SH-SY5Y (cell line): ENCODE data around the gene PACS1.

ENCODE experiments used
- GATA2 ChIP-seq: IDR thresholded peaks from 2 replicates; pipeline ENCODE4 v1.6.1; 2011; ENCODE audit warnings: mild to moderate bottlenecking, low read depth, low read length
- GATA3 ChIP-seq: IDR thresholded peaks from 2 replicates; pipeline ENCODE4 v1.6.1; 2011; ENCODE audit warnings: low read depth, mild to moderate bottlenecking, low read length, moderate library complexity

Gene PACS1

DNA sequence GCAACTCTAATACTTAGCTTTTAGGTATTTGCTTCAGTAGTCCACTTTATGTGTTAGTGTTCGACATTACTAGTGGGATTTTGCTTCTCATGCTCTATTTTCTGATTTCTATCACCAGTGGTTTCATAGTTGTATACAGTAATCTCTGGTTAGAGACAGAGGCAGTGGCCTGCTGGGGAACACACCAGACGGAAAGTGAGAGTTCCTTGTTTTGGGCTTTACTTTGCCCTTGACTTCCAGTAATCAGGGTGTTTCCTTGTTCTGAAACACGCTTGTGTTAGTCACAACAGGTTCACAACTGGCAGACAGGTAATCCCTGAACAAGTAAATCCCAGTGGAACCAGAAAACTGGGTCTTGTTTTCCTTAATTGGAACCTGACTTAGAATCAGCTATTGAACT lies 56.0 kb downstream of the PACS1 start:
- TF ChIP-seq GATA3 (no peak), GATA2 (no peak)

DNA sequence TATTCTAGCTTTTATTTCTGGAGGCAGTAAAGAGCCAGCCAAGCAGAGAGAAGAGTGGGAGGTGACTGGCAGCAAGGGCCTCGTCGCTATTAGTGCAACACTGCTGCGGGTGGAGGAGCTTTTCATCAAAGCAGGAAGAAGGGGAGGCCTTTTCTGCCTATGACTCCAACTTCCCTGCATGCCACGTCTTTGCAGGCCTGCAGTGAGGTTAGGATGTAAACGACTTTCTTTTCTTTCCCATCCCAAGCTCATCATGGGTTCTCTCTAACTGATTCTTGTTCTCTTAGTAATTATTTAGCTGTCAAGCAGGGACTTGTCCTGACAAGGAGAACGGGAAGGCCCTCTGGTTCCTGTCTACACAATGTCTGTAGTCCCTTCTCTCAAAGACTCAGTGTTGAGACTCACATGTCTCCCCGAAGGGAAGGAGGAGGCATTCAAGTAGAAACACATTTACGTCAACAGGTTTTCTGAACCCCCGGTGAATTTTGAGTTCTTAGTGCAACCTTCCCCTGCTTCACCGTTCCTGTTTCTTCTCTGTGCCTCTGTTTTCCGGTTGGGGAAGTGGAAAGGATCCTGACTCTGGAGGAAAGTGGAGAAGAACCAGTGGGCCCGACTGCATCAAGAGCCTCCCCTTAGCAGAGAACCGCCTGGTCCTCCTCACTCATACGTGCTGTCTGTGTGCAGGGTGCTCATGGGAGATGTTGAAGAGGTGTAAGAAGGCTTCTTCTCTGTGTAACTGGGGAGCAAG lies 56.9 kb downstream of the PACS1 start:
- no peak for TF ChIP-seq GATA3
- no peak for TF ChIP-seq GATA2

DNA sequence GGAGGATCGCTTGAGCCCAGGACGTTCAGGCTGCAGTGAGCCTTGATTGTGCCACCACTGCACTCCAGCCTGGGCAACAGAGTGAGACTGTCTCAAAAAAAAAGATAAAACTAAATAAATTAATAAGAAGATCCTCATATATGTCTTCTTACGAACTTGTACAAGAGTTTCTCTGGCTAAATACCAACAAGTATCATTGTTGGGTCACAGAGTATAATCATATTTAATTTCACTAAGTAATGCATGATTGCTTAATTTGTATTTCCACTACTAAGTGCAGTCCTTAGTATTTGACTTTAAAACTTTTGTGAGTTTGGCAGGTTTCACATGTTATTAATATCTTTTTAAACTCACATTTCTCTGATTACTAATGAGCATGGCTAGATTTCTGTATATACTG lies 60.9 kb downstream of the PACS1 start:
- TF ChIP-seq GATA2 (no peak), GATA3 (no peak)

DNA sequence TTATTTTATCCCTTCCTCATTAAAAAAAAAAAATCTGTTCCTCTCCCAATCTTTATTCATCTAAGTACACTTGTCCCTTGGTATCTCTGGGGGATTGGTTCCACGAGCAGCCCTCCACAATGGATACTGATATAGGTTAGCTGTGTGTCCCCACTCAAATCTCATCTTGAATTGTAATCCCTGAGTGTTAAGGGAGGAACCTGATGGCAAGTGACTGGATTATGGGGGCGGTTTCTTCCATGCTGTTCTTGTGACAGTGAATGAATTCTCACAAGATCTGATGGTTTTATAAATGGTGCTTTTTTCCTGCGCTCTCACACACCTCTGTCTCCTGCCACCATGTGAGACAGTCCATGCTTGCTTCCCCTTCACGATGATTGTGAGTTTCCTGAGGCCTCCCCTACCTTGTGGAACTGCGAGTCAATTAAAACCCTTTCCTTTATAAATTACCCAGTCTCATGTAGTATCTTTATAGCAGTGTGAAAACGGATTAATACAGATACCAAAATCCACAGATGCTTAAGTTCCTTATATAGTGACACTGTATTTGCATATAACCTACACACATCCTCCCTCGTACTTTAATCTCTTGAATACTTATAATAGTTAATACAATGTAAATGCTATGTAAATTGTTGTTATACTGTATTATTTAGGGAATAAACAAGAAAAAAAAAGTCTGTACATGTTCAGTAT lies 62.0 kb downstream of the PACS1 start:
- TF ChIP-seq GATA2, result no peak
- no peak for TF ChIP-seq GATA3

DNA sequence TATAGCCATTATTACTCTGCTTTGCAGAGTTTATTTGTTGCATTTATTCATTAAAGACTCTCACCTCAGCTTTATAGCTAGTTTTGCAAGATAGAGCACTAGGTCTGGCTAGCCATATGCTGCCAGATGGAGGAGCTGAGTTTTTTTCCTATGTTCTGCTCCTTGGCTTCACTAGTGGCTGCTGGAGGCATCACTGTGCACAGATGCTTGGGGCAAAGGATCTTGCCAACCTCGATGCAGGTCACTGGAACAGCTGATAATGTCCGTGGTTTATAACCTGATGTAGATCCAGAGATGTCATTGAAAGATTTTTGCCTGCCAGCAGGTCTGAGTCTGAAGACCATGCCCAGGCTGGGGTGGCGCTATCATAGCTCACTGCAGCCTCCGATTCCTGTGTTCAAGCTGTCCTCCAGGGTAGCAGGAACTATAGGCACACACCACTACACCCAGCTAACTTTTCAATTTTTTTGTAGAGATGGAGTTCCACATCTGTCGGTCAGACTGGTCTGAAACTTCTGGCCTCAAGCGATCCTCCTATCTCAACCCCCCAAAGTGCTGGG lies 63.2 kb downstream of the PACS1 start:
- TF ChIP-seq GATA3 (no peak), GATA2 (peak; percentile 36; the same call in 1 of the 2 replicates)

DNA sequence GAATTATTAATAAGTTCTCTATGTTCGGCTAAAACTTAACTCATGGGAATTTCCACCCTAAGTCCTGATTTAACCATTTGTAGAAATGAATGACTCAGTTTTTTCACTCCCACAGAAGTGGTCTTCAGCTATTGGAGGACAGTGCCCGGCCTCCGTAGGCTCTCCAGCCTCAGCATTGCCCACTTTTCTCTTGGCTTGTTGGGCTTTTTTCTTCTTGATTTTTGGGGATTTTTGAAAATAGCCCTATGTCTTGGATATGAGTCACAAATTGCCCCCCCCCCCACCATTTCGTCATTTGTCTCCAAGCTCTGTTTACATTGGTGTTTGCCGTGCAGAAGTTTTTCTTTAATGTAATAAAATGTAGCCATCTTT lies 66.7 kb downstream of the PACS1 start:
- TF ChIP-seq GATA3 (no peak), GATA2 (no peak)

DNA sequence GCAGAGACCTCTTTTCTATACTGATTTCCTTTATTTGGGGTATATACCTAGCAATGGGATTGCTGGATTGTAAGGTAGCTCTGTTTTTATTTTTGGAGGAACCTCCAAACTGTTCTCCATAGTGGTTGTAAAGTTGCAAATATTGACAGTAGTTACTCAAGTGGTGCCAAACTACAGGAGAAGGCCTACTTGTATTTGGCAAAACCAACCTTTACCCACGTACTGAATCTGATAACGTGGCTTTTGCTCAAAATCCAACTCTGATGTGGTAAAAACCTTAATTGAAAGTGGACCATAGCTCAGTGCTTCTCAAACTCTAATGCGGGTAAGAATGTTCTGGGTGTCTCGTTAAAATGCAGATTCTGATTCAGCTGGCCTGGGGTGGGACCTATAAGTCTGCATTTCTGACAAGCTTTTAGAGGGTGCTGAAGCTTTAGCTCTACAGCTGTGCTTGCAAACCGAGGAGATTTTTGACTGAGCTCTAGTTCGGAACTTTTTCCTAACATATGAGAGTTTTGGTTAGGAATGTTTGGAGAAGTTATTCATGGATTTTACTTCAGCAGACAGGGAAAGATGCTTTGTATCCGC lies 69.8 kb downstream of the PACS1 start:
- TF ChIP-seq GATA2 (no peak), GATA3 (no peak)

DNA sequence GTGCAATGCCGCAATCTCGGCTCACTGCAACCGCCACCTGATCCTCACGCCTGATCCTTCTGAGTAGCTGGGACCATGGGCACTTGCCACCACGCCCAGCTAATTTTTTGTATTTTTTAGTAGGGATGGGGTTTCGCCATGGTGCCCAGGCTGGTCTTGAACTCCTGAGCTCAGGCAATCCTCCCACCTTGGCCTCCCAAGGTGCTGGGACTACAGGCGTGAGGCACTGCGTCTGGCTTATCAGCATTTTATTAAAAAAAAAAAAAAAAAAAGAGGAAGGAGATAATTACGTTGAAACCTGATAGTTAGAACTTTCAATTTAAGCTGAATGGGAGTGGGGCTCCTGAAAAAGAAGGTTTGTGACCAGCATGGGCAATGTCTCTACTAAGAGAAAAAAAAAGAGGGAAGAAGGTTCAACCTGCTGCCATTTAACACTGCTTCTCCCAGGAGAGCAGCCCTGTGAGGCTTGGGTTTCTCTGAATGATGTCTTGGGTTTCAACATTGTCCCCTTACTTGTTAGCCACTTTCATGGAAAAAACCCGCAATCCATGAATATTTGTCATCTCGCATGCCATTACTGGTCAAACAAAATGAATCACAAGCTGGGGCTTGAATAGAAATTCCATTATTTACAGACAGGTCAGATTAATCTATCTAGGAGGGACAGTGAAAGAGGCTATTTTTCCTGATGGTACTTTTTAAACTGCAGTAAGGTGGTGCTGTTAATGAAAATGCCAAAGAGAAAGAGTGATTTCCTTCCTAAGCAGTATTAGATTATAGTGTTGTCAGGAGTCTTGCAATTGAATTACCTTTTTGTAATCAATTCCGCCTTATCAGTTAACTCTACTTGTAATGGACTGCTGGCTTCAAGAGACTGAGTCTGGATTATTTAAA lies 72.5 kb downstream of the PACS1 start:
- TF ChIP-seq GATA3 (no peak), GATA2 (no peak)

DNA sequence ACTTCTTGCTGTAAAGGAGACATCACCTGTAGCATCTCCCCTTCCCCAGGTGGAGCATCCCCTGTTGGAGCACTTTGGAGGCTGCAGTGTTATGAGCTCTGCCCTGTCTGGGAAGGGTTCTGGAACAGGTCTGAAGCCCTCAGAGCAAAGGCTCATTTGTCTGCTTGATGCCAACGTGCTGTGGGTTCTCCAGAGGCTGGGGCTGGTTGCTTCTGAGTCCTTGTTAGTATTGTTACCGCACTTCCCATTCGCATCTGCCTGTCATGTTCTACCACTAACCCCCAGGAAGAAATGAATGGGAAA lies 73.1 kb downstream of the PACS1 start:
- TF ChIP-seq GATA3 (no peak), GATA2 (no peak)

DNA sequence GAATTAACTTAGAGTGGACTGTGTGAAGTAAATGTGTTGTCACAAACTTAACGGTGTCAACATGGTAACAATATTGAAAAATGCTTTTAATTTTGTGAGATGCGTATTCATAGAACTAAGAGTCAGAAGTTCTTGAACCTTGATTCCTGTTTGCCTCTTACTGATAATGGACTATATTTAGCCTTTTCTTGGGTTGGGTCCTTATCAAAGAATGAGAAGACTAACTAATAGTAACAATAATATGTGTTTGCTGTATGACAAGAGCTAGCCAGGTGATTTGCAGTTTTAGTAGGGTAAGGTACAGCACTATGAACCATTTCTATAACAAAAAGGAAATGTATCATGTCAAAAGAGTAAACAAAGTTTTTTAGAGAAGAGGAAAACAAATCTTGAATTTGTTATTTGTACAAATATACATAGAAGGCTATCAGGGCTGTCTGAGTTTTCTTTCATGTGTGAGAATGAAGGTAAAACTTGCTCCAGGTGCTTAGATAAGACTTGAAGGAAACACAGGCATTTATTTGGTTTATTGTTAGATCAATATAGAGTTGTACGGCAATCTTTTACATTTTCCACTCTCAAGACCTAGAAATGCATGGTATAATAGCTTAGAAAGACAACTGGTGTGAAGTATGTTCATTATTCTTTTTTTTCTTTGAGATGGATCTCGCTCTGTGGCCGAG lies 74.1 kb downstream of the PACS1 start:
- no peak for TF ChIP-seq GATA2
- no peak for TF ChIP-seq GATA3

DNA sequence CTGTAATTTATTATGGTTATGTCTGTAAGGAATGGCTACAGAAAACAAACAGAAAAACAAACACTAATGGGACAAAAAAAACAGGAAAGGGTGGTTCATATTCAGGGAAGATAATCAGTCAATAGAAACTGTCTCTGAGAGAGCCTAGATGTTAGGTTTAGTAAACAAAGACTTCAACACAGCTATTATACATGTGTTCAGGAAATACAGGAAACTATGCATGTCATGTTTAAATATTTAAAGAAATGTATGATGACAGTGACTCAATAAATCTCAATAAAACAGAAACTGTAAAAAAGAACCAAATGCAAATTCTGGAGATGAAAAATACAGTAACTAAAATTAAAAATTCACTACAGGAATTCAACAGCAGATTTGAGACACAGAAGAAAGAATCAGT lies 76.0 kb downstream of the PACS1 start:
- no peak for TF ChIP-seq GATA2
- TF ChIP-seq GATA3, result no peak

DNA sequence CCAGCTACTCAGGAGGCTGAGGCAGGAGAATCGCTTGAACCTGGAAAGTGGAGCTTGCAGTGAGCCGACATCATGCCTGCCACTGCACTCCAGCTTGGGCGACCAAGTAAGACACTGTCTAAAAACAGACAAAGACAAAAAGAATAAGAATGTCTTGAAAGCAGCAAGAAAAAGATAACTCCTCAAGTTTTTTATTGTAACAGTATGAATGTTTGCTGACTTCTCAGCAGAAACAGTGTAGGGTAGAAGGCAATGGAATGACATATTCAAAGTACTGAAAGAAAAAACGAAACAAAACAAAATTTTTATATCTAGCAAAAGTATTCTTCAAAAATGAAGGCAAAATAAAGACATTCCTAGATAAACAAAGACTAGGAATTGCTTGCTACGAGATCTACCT lies 76.9 kb downstream of the PACS1 start:
- TF ChIP-seq GATA3 (no peak), GATA2 (no peak)

DNA sequence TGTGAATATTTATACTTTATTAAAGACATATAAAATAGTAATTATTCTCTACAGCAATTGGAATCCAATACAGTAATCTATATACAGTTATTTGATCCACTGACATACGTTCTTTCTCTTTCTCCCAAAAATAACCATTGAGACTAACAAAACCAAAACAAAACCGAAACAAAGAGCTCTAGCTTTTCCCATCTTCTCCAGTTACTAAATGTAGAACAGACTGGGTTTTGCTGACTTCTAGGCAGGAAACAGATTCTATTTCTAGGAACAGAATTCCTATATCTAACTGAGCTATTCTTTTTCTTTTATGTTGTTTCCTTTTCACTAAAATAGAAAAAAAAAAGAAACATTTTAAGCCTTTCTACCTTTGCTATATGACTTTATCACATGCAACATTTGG lies 80.1 kb downstream of the PACS1 start:
- TF ChIP-seq GATA3 (no peak), GATA2 (no peak)
